K562 (cell line): ENCODE data around the gene ZBTB20. TPM values are rescaled to one million over a fixed set of nuclear protein-coding genes. Genes with fewer than 3 reads are reported as not detected.

Source experiments
- ATAC-seq: fragments of 200-7000 bp; cut with Tn5 transposase; 3 replicates; pipeline ENCODE4 v1.9.1; 2020; ENCODE audit warnings: moderate library complexity
- BruUV-seq: library from RNA; stranded (reverse); fragments of 400-500 nt; replicated peaks from 2 replicates; lab custom pipeline; 2021; lab: Mats Ljungman, UMichigan
- CTCF ChIA-PET: fragments of 300-600 bp; formaldehyde crosslinking; extraction: SDS; loops from one replicate; lab custom pipeline; 2021; ENCODE audit warnings: low intra/inter-chr PET ratio; lab: Yijun Ruan, JAX
- POLR2A ChIA-PET: fragments of 300-600, 350-650 bp; sonication (Branson Sonifier 250); formaldehyde crosslinking; extraction: SDS; loops from one replicate; lab custom pipeline; 2021; ENCODE audit warnings: antibody characterized with exemption, inconsistent platforms; lab: Yijun Ruan, JAX
- DNase-seq, 4 experiments: peaks; one replicate each; pipeline versions ENCODE4 v3.0.0 to v3.0.0-alpha.2; 2011 to 2018; ENCODE audit warnings: low spot score in 3 of 4, mixed read lengths in 3 of 4; ENCODE audit errors: extremely low read depth in 1 of 4
- FAIRE-seq: peaks from 2 replicates; lab custom pipeline; 2011; peaks lifted over from hg19 to GRCh38; lab: Jason Lieb, UNC
- H2AFZ ChIP-seq: 2 replicates; pipeline ENCODE4 v1.6.0; 2011; ENCODE audit warnings: low read depth, low read length, control low read depth, inconsistent platforms
- H3K27ac ChIP-seq: fragments of 200-600 bp; 3 replicates; pipeline ENCODE4 v1.8.0; 2011; ENCODE audit warnings: low read depth, mild to moderate bottlenecking, control low read depth, inconsistent platforms, low read length, moderate library complexity, mixed read lengths; ENCODE audit errors: extremely low read depth
- H3K27me3 ChIP-seq, 2 experiments: fragments of 300-600 bp in 1 of 2; 2 replicates in 1 of 2; 3 replicates in 1 of 2; pipeline versions ENCODE4 v1.6.0 to v1.8.0; 2011; ENCODE audit warnings: inconsistent platforms in 2 of 2, low read length in 2 of 2, mild to moderate bottlenecking in 1 of 2, mixed read lengths in 1 of 2, moderate library complexity in 1 of 2; ENCODE audit not compliant: control insufficient read depth in 2 of 2, insufficient read depth in 2 of 2
- H3K36me3 ChIP-seq: fragments of 300-600 bp; 3 replicates; pipeline ENCODE4 v1.8.0; 2011; ENCODE audit warnings: mild to moderate bottlenecking, low read length, inconsistent platforms; ENCODE audit not compliant: control insufficient read depth, insufficient read depth
- H3K4me1 ChIP-seq, 2 experiments: fragments of 200-600 bp in 1 of 2; replicated peaks in 1 of 2; 2 replicates in 1 of 2; 3 replicates in 1 of 2; pipeline versions ENCODE4 v1.5.1 to v1.8.0; 2011; ENCODE audit warnings: inconsistent platforms in 2 of 2, low read length in 2 of 2, mild to moderate bottlenecking in 1 of 2, mixed read lengths in 1 of 2, moderate library complexity in 1 of 2; ENCODE audit not compliant: control insufficient read depth in 2 of 2, insufficient read depth in 2 of 2
- H3K4me2 ChIP-seq: 2 replicates; pipeline ENCODE4 v1.6.1; 2011; ENCODE audit warnings: low read length, control low read depth, inconsistent platforms, mixed read lengths; ENCODE audit not compliant: insufficient read depth
- H3K4me3 ChIP-seq: fragments of 200-600 bp; sonication (generic), shearing (Covaris generic); 2 replicates; pipeline ENCODE4 v1.5.1; 2016; ENCODE audit warnings: control low read depth, inconsistent platforms
- H3K79me2 ChIP-seq: fragments of 200-600 bp; 3 replicates; pipeline ENCODE4 v1.8.0; 2011; ENCODE audit warnings: low read length, inconsistent platforms; ENCODE audit not compliant: control insufficient read depth, insufficient read depth
- H3K9ac ChIP-seq, 2 experiments: 2 replicates each; pipeline versions ENCODE4 v1.6.0 to v1.6.1; 2011; ENCODE audit warnings: low read depth in 2 of 2, low read length in 2 of 2, control low read depth in 1 of 2, inconsistent platforms in 1 of 2, mild to moderate bottlenecking in 1 of 2, mixed read lengths in 1 of 2; ENCODE audit not compliant: insufficient read depth in 1 of 2
- H3K9me1 ChIP-seq: one replicate; pipeline ENCODE4 v1.6.0; 2011; ENCODE audit warnings: inconsistent platforms, mild to moderate bottlenecking, low read length, moderate library complexity; ENCODE audit not compliant: control insufficient read depth, insufficient read depth
- H3K9me3 ChIP-seq: replicated peaks from 2 replicates; pipeline ENCODE4 v1.5.1; 2011; ENCODE audit warnings: low read depth, low read length, inconsistent platforms; ENCODE audit not compliant: control insufficient read depth, insufficient read depth
- H4K20me1 ChIP-seq: replicated peaks from 2 replicates; pipeline ENCODE4 v1.6.1; 2011; ENCODE audit warnings: low read length, inconsistent platforms, mixed read lengths; ENCODE audit not compliant: control insufficient read depth, insufficient read depth
- CEBPB ChIP-seq: fragments of 450-650 bp; IDR thresholded peaks from 2 replicates; pipeline ENCODE4 v1.6.1; 2016; ENCODE audit warnings: missing genetic modification characterization, missing compliant biosample characterization
- EP300 ChIP-seq: IDR thresholded peaks from 2 replicates; pipeline ENCODE4 v1.6.1; 2012; ENCODE audit warnings: low read length, improper control_type of control experiment
- FOS ChIP-seq: IDR thresholded peaks from 3 replicates; pipeline ENCODE4 v1.6.1; 2011; ENCODE audit not compliant: insufficient read length; ENCODE audit errors: extremely low read depth
- HEY1 ChIP-seq: fragments of 250-450 bp; sonication (Bioruptor Pico); IDR thresholded peaks from 2 replicates; pipeline ENCODE4 v1.5.0; 2020; ENCODE audit warnings: mild to moderate bottlenecking, moderate library complexity, borderline replicate concordance
- MYBL2 ChIP-seq, 2 experiments: fragments of 450-650 bp in 1 of 2; sonication (generic) in 1 of 2; formaldehyde crosslinking in 1 of 2; IDR thresholded peaks; 2 replicates each; pipeline versions ENCODE4 v1.6.1 to v1.8.1; 2017 to 2022; ENCODE audit warnings: borderline replicate concordance in 1 of 2, inconsistent platforms in 1 of 2, low read depth in 1 of 2, mild to moderate bottlenecking in 1 of 2, missing genetic modification reagents in 1 of 2, moderate library complexity in 1 of 2
- POLR2H ChIP-seq: IDR thresholded peaks from 2 replicates; pipeline ENCODE4 v1.6.1; 2016; ENCODE audit warnings: missing genetic modification characterization, low read depth, mild to moderate bottlenecking, control low read depth, missing compliant biosample characterization, moderate library complexity
- PURB ChIP-seq: sonication (generic); formaldehyde crosslinking; IDR thresholded peaks from 2 replicates; pipeline ENCODE4 v1.9.0; 2021; ENCODE audit warnings: low read depth, mild to moderate bottlenecking, missing genetic modification reagents
- TAF15 ChIP-seq: fragments of 200-400 bp; formaldehyde crosslinking; IDR thresholded peaks from 2 replicates; pipeline ENCODE4 v1.6.1; 2017; ENCODE audit warnings: mild to moderate bottlenecking, low read depth, low read length, moderate library complexity
- ZNF263 ChIP-seq: sonication (generic); formaldehyde crosslinking; IDR thresholded peaks from 2 replicates; pipeline ENCODE4 v1.8.0; 2022; ENCODE audit warnings: mild to moderate bottlenecking, missing genetic modification reagents, borderline replicate concordance
- ZNF77 ChIP-seq: fragments of 250-450 bp; sonication (Bioruptor Pico); IDR thresholded peaks from 2 replicates; pipeline ENCODE4 v1.5.0; 2020
- ZNF778 ChIP-seq: fragments of 450-650 bp; formaldehyde crosslinking; IDR thresholded peaks from 2 replicates; pipeline ENCODE4 v1.4.0; 2020; ENCODE audit warnings: mild to moderate bottlenecking, moderate library complexity
- WGBS: fragments of 100-300 bp; shearing (Covaris generic); methylation state at CpG from one replicate; pipeline ENCODE4 v1.1.6; 2016; ENCODE audit warnings: low coverage, mixed read lengths; ENCODE audit not compliant: insufficient coverage; ENCODE audit errors: missing lambda C conversion rate; 5-methylcytosine and 5-hydroxymethylcytosine counted together
- in situ Hi-C: fragments of 300-500 bp; cut with MboI; formaldehyde crosslinking; loops from 4 replicates; pipeline ENCODE4 v1.15.0; 2018; ENCODE audit warnings: inconsistent platforms, mixed read lengths
- intact Hi-C: fragments of 100-400 bp; cut with micrococcal nuclease; formaldehyde crosslinking; loops from 2 replicates; pipeline ENCODE4 v1.14.2; 2022
- polyA plus RNA-seq, 8 experiments: library from polyadenylated mRNA; depleted of rRNA in 4 of 8; stranded (reverse) in 5 of 8; unstranded in 3 of 8; fragments of >200 nt; fragmentation: Nextera tagmentation in 2 of 8; fragmentation: Illumina TruSeq in 1 of 8; extraction: Ambion mirVana in 2 of 8; extraction: Trizol in 1 of 8; gene quantifications; 2 replicates each; pipeline versions ENCODE4 v1.2.1 to v1.2.3, GENCODE V29; 2011 to 2014; ENCODE audit warnings: inconsistent platforms in 1 of 8, missing spikeins in 1 of 8
- total RNA-seq, 7 experiments: library from RNA; depleted of rRNA in 6 of 7; stranded (reverse); fragments of >200 nt in 6 of 7; fragmentation: Illumina TruSeq in 2 of 7; extraction: Trizol in 2 of 7; gene quantifications; 2 replicates each; pipeline versions ENCODE4 v1.2.1 to v1.2.3, GENCODE V29; 2011 to 2021; ENCODE audit warnings: low replicate concordance in 1 of 7
- TF ChIP-seq, protein P1 (sequence below), 2 experiments: IDR thresholded peaks in 1 of 2; conservative IDR thresholded peaks in 1 of 2; 2 replicates each; pipeline ENCODE4 v1.6.1; 2016; ENCODE audit warnings: low read depth in 2 of 2, mild to moderate bottlenecking in 1 of 2, missing compliant biosample characterization in 1 of 2, missing genetic modification characterization in 1 of 2, moderate library complexity in 1 of 2
- TF ChIP-seq, protein P2 (sequence below): sonication (generic); formaldehyde crosslinking; IDR thresholded peaks from 2 replicates; pipeline ENCODE4 v1.8.1; 2022; ENCODE audit warnings: missing genetic modification reagents
- TF ChIP-seq, protein P3 (sequence below): fragments of 250-450 bp; sonication (Bioruptor Pico); IDR thresholded peaks from 2 replicates; pipeline ENCODE4 v1.8.0; 2022; ENCODE audit warnings: moderate library complexity, mild to moderate bottlenecking, inconsistent platforms

The ZBTB20 gene
- total and polyA plus RNA-seq, 9 of the 15 experiments (the other 6 are each of a cell fraction or from before 2014, with no cell fraction given), result 0.17 to 1.7 (median 0.45) TPM

DNA sequence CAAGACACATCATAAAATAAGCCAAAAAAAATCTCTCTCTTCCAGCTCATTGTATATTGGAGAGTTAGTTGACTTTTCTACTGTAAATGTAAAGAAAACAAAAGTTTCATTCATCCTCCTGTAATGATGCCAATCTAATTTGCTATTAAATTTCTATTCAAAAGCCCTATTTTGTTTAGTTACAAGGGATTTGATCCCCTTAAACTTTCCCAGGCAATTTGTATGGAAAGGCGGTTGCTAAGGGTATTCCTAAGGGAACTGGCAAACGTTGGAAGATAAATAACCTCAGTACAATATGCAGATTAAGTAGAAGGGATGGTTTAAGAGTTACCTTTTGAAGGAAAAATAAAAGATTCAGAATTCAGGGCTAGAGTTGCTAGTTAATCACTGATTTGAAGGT, 500.6 kb downstream of the ZBTB20 start:
- CTCF ChIA-PET, result no interaction called here
- DNase-seq (no peak), FAIRE-seq (no peak), ATAC-seq (no peak)
- in situ Hi-C loops (no loop called here), intact Hi-C loops (no loop called here)
- H3K9me3 ChIP-seq, result no peaks in the 10 kb centered on the region
- no peak overlapping the region for H3K4me2 ChIP-seq
- no peak overlapping the region for H3K27ac ChIP-seq
- H3K36me3 ChIP-seq, result no peaks in the 10 kb centered on the region
- WGBS, result 0% methylated on average over 2 of the region's 2 CpGs
- no peak overlapping the region for H2AFZ ChIP-seq
- no TSS peak for BruUV-seq
- TF ChIP-seq ZNF263 (CRISPR knock-in tag), result no peak
- no peak for TF ChIP-seq CEBPB (tag)
- no peak for TF ChIP-seq TAF15
- no peak for TF ChIP-seq PURB
- TF ChIP-seq, protein P1, sequence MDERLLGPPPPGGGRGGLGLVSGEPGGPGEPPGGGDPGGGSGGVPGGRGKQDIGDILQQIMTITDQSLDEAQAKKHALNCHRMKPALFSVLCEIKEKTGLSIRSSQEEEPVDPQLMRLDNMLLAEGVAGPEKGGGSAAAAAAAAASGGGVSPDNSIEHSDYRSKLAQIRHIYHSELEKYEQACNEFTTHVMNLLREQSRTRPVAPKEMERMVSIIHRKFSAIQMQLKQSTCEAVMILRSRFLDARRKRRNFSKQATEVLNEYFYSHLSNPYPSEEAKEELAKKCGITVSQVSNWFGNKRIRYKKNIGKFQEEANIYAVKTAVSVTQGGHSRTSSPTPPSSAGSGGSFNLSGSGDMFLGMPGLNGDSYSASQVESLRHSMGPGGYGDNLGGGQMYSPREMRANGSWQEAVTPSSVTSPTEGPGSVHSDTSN (CRISPR knock-in tag; IDR thresholded peaks at IDR 0.05; ENCODE audit: low read depth), result no peak
- TF ChIP-seq, protein P1 (tag; conservative IDR thresholded peaks at IDR 0.05; ENCODE audit: low read depth), result no peak
- TF ChIP-seq MYBL2 (IDR thresholded peaks at IDR 0.05; ENCODE audit: low read depth), result no peak
- TF ChIP-seq MYBL2 (CRISPR knock-in tag; IDR thresholded peaks at IDR 0.05; ENCODE audit: borderline replicate concordance), result no peak
- TF ChIP-seq HEY1 (CRISPR knock-in tag), result no peak
- no peak for TF ChIP-seq EP300
- no peak for TF ChIP-seq ZNF778
- TF ChIP-seq POLR2H (tag), result no peak
- TF ChIP-seq, protein P2, sequence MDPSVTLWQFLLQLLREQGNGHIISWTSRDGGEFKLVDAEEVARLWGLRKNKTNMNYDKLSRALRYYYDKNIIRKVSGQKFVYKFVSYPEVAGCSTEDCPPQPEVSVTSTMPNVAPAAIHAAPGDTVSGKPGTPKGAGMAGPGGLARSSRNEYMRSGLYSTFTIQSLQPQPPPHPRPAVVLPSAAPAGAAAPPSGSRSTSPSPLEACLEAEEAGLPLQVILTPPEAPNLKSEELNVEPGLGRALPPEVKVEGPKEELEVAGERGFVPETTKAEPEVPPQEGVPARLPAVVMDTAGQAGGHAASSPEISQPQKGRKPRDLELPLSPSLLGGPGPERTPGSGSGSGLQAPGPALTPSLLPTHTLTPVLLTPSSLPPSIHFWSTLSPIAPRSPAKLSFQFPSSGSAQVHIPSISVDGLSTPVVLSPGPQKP (CRISPR knock-in tag), result no peak
- TF ChIP-seq, protein P3, sequence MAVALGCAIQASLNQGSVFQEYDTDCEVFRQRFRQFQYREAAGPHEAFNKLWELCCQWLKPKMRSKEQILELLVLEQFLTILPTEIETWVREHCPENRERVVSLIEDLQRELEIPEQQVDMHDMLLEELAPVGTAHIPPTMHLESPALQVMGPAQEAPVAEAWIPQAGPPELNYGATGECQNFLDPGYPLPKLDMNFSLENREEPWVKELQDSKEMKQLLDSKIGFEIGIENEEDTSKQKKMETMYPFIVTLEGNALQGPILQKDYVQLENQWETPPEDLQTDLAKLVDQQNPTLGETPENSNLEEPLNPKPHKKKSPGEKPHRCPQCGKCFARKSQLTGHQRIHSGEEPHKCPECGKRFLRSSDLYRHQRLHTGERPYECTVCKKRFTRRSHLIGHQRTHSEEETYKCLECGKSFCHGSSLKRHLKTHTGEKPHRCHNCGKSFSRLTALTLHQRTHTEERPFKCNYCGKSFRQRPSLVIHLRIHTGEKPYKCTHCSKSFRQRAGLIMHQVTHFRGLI (CRISPR knock-in tag), result no peak
- no peak for TF ChIP-seq FOS
- TF ChIP-seq ZNF77 (CRISPR knock-in tag), result no peak
- TF ChIP-seq, all 486 proteins: peak for 0
- POLR2A ChIA-PET, result no interaction called here
- Histone ChIP-seq H3K79me2 (no peaks in the 10 kb centered on the region), H3K4me1 (no peaks in the 10 kb centered on the region), H4K20me1 (no peaks in the 10 kb centered on the region), H3K9ac (no peak overlapping the region), H3K9me1 (no peaks in the 10 kb centered on the region), H3K27me3 (no peaks in the 10 kb centered on the region), H3K4me3 (no peak overlapping the region)
